Astrocyte (in vitro differentiated cells and primary cell): ENCODE data around the gene MT1E. TPM values are rescaled to one million over a fixed set of nuclear protein-coding genes. Genes with fewer than 3 reads are reported as not detected.

Source experiments
- DNase-seq: peaks from one replicate; pipeline ENCODE4 v3.0.0-alpha.2; 2010; ENCODE audit warnings: low read depth
- FAIRE-seq: peaks from 2 replicates; lab custom pipeline; 2011; peaks lifted over from hg19 to GRCh38; lab: Jason Lieb, UNC
- H2AFZ ChIP-seq: 2 replicates; pipeline ENCODE4 v1.6.0; 2012; ENCODE audit warnings: low read depth, low read length, inconsistent platforms
- H3K27ac ChIP-seq: 2 replicates; pipeline ENCODE4 v1.5.1; 2011; ENCODE audit warnings: low read depth, low read length, inconsistent platforms
- H3K27me3 ChIP-seq: 2 replicates; pipeline ENCODE4 v1.6.0; 2011; ENCODE audit warnings: low read length, inconsistent platforms; ENCODE audit not compliant: insufficient read depth
- H3K36me3 ChIP-seq: 2 replicates; pipeline ENCODE4 v1.5.1; 2011; ENCODE audit warnings: low read length, inconsistent platforms; ENCODE audit not compliant: insufficient read depth
- H3K4me1 ChIP-seq: 2 replicates; pipeline ENCODE4 v1.5.1; 2011; ENCODE audit warnings: low read length, inconsistent platforms; ENCODE audit not compliant: insufficient read depth
- H3K4me2 ChIP-seq: 2 replicates; pipeline ENCODE4 v1.6.0; 2012; ENCODE audit warnings: low read length, inconsistent platforms
- H3K4me3 ChIP-seq: 2 replicates; pipeline ENCODE4 v1.5.1; 2011; ENCODE audit warnings: low read depth, mild to moderate bottlenecking, low read length, inconsistent platforms; ENCODE audit not compliant: insufficient read depth
- H3K79me2 ChIP-seq: 2 replicates; pipeline ENCODE4 v1.6.0; 2012; ENCODE audit warnings: mild to moderate bottlenecking, low read length, inconsistent platforms; ENCODE audit not compliant: insufficient read depth
- H3K9ac ChIP-seq: 2 replicates; pipeline ENCODE4 v1.6.0; 2012; ENCODE audit warnings: mild to moderate bottlenecking, low read length, inconsistent platforms
- H3K9me3 ChIP-seq: 2 replicates; pipeline ENCODE4 v1.5.1; 2012; ENCODE audit warnings: low read depth, mild to moderate bottlenecking, low read length, inconsistent platforms; ENCODE audit not compliant: insufficient read depth
- H4K20me1 ChIP-seq: 2 replicates; pipeline ENCODE4 v1.6.0; 2012; ENCODE audit warnings: low read length, inconsistent platforms; ENCODE audit not compliant: insufficient read depth
- H3K27ac Mint-ChIP-seq: one replicate; pipeline ENCODE4 v1.8.0; 2021; ENCODE audit warnings: mild to moderate bottlenecking, mixed read lengths; ENCODE audit not compliant: unreplicated experiment
- H3K27me3 Mint-ChIP-seq: one replicate; pipeline ENCODE4 v1.8.0; 2021; ENCODE audit warnings: low read depth, mixed read lengths; ENCODE audit not compliant: unreplicated experiment
- H3K36me3 Mint-ChIP-seq: one replicate; pipeline ENCODE4 v1.8.0; 2021; ENCODE audit warnings: low read depth, mixed read lengths; ENCODE audit not compliant: unreplicated experiment
- H3K4me1 Mint-ChIP-seq: one replicate; pipeline ENCODE4 v1.8.0; 2021; ENCODE audit warnings: low read depth, mixed read lengths; ENCODE audit not compliant: unreplicated experiment
- H3K4me3 Mint-ChIP-seq: one replicate; pipeline ENCODE4 v1.8.0; 2021; ENCODE audit warnings: mild to moderate bottlenecking, moderate library complexity, mixed read lengths; ENCODE audit not compliant: unreplicated experiment
- H3K9me3 Mint-ChIP-seq: one replicate; pipeline ENCODE4 v1.8.0; 2021; ENCODE audit warnings: mild to moderate bottlenecking, mixed read lengths; ENCODE audit not compliant: unreplicated experiment
- EZH2 ChIP-seq: IDR thresholded peaks from 2 replicates; pipeline ENCODE4 v1.6.1; 2012; ENCODE audit warnings: mild to moderate bottlenecking, low read length, inconsistent platforms; ENCODE audit not compliant: insufficient read depth
- total RNA-seq: library from RNA; stranded (reverse); gene quantifications from 2 replicates; pipeline ENCODE4 v1.2.1, GENCODE V29; 2021
- TF ChIP-seq, protein P1 (sequence below): IDR thresholded peaks from 2 replicates; pipeline ENCODE4 v1.5.1; 2011; ENCODE audit warnings: low read depth, mild to moderate bottlenecking, inconsistent platforms, low read length, moderate library complexity; ENCODE audit not compliant: insufficient read depth

The MT1E gene
- total RNA-seq, 1 donor from 2014 or later, result 11.9 TPM

DNA sequence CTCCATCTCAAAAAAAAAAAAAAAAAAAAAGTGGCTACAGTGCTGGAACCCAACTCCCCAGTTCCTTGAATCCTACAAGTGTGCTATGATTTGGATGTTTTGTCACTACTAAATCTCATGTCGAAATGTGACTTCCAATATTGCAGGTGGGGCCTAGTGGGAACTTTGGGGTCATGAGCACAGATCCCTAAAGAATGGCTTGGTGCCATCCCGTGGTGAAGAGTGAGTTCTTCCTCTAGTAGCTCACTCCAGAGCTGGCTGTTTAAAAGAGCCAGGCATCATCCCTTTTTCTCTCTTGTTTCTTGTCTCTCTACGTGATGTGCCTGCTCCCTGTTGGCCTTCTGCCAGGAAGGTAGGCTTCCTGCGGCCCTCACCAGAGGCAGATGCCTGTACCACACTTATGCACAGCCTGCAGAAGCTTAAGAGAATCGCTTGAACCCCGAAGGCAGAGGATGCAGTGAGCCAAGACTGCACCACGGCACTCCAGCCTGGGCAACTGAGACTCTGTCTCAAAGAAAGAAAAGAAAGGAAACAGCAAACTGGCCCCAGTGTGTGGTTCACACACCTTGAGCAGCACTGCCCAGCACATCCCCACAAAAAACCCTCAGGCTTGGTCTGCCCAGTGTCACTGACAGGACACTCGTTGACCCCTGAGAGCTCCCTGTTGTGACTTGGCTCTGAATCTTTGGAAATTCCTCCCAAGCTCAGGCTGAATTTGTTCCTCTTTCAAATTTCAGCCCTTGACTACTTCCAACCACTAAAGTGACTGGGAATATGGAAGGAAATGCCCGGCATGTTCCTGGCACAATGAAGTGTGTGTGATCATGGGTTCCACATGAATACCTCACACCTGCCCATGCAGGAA lies 3.1 kb downstream of the MT1E start:
- Histone ChIP-seq H4K20me1 (peaks cover 11% of the 10 kb centered on the region), H3K4me1 (peaks cover 31% of the 10 kb centered on the region), H3K4me3 (no peak overlapping the region), H3K27ac (no peak overlapping the region), H3K4me2 (no peak overlapping the region), H3K27me3 (peaks cover 26% of the 10 kb centered on the region), H3K9me3 (no peaks in the 10 kb centered on the region), H3K36me3 (no peaks in the 10 kb centered on the region), H3K9ac (no peak overlapping the region), H3K79me2 (peaks cover 20% of the 10 kb centered on the region), H2AFZ (no peak overlapping the region)
- Mint-ChIP-seq H3K9me3 (peaks cover 2% of the 10 kb centered on the region), H3K27me3 (peaks cover 56% of the 10 kb centered on the region), H3K27ac (no peak overlapping the region), H3K36me3 (peaks cover 2% of the 10 kb centered on the region), H3K4me1 (peaks cover 9% of the 10 kb centered on the region), H3K4me3 (no peak overlapping the region)
- DNase-seq (no peak), FAIRE-seq (no peak)
- no peak for TF ChIP-seq EZH2
- TF ChIP-seq, protein P1, sequence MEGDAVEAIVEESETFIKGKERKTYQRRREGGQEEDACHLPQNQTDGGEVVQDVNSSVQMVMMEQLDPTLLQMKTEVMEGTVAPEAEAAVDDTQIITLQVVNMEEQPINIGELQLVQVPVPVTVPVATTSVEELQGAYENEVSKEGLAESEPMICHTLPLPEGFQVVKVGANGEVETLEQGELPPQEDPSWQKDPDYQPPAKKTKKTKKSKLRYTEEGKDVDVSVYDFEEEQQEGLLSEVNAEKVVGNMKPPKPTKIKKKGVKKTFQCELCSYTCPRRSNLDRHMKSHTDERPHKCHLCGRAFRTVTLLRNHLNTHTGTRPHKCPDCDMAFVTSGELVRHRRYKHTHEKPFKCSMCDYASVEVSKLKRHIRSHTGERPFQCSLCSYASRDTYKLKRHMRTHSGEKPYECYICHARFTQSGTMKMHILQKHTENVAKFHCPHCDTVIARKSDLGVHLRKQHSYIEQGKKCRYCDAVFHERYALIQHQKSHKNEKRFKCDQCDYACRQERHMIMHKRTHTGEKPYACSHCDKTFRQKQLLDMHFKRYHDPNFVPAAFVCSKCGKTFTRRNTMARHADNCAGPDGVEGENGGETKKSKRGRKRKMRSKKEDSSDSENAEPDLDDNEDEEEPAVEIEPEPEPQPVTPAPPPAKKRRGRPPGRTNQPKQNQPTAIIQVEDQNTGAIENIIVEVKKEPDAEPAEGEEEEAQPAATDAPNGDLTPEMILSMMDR, result no peak

GRCh38 chr16:56629531-56629930 lies 4.0 kb downstream of the MT1E start:
- Mint-ChIP-seq H3K27me3 (peaks cover 61% of the 10 kb centered on the region), H3K27ac (no peak overlapping the region)

More at GRCh38 chr16:56629531-56629930, 4.0 kb downstream of the MT1E start:
- TF ChIP-seq, protein P1, result no peak
- no peak for TF ChIP-seq EZH2
- Mint-ChIP-seq H3K4me1 (peaks cover 9% of the 10 kb centered on the region), H3K36me3 (peaks cover 2% of the 10 kb centered on the region), H3K4me3 (no peak overlapping the region), H3K9me3 (peaks cover 2% of the 10 kb centered on the region)
- H2AFZ ChIP-seq, result no peak overlapping the region
- no peaks in the 10 kb centered on the region for H3K36me3 ChIP-seq
- H3K79me2 ChIP-seq, result peaks cover 20% of the 10 kb centered on the region
- H3K9me3 ChIP-seq, result no peaks in the 10 kb centered on the region
- H3K27me3 ChIP-seq, result peaks cover 34% of the 10 kb centered on the region
- H3K4me3 ChIP-seq, result no peak overlapping the region
- DNase-seq (no peak), FAIRE-seq (no peak)
- H3K4me1 ChIP-seq, result peaks cover 31% of the 10 kb centered on the region
- H3K27ac ChIP-seq, result no peak overlapping the region
- H3K9ac ChIP-seq, result no peak overlapping the region
- H4K20me1 ChIP-seq, result peaks cover 11% of the 10 kb centered on the region
- H3K4me2 ChIP-seq, result no peak overlapping the region
